ENCODE results near the gene ZNF341.

Gene ZNF341

DNA sequence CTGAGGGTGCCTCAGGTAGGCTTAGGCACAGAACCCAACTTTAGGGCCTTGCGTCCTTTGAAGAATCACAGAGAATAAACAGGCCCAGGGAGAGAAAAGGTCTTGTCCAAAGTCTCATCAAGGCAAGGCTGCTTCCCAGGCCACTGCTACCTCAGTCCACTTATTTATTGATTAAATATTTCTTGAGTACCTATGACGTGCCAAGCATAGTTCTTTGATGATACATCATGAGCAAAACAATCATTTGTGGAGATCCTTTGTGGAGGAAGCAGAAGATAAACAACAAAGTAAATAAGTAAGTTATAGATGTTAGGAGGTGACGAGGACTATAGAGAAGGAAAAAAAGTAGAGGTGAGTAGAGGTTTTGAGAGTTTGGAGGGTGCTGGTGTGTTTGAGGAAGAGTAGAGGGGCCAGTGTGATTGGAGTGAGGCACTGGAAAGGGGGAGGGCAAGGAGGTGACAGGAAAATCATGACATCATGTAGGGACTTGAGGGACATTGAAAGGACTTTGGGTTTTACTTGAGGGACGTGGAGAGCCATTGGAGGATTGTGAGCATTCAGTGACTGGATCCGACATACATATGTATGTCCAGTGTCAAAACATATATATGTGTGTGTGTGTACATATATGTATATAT, 65.2 kb downstream of the ZNF341 start:
- no peak for DNase-seq

DNA sequence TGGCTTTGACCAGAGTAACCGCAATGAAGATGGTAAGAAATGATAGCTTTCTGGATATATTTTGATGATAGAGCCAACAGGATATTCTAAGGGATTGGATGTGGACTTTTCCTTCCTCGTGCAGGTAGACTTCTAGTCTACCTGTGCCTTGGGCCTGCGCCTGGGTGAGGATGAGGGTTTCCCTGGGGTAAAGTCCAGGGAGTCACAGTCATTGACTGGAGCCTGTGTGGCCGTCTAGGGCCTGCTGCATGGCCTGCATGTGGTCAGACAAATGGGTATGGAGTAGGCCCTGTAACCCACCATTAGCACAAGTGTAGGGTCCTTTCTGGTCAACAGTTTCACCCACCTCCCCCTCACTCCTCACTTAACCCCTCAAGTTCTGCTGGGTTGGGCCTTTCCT, 66.6 kb downstream of the ZNF341 start:
- DNase-seq: no peak

DNA sequence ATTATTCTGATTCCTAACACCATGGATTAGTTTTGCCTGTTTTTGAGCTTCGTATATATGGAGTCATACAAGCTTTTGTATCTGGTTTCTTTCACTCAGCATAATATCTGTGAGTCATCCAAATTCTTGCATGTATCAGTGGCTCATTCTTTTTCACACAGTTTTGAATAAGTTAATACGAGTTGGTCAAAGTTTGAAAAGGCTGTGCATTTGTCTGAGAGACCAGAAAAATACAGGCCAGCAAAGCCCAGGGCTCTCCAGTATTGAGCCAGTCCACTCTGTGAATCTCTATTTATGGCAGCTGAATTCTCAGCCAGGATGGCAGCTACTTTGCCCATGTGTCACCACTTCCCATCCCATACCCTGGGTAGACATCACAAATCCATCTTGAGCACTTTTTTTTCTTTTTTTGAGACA, 72.1 kb downstream of the ZNF341 start:
- DNase-seq: no peak

DNA sequence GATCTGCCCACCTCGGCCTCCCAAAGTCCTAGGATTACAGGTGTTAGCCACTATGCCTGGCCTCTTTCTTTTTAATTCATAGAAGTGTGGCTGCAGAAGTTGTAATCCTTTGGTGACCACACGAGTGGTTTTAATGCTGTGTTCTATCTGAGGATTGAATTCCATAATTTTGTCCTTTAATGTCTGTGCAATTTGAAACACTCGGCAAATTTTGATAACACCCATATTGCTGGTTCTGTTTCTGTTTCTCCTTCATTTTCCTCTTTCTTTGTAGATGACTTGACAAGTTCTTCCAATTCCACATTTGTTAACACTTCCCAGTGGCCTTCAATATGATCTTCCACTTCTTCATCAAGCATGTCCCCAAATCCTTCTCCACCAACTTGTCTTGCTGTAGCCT, 76.6 kb downstream of the ZNF341 start:
- no peak for DNase-seq

DNA sequence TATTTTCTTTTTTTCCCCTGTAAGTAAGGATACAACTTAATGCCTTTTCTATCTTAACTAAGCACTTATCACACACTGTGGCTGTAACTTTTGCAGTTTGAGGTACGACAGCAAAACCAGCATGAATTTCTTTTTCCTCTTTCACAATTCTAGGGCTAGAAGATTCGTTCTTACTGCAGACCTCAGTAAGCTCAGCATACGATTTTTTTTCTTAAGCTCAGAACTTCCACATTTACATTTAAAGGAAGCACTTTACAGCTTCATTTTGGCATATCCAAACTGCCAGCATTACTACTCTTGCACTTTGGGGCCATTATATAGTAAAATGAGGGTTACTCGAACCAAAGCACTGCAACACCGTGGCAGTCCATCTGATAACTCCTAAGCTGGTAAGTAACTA, 78.5 kb downstream of the ZNF341 start:
- DNase-seq: no peak

DNA sequence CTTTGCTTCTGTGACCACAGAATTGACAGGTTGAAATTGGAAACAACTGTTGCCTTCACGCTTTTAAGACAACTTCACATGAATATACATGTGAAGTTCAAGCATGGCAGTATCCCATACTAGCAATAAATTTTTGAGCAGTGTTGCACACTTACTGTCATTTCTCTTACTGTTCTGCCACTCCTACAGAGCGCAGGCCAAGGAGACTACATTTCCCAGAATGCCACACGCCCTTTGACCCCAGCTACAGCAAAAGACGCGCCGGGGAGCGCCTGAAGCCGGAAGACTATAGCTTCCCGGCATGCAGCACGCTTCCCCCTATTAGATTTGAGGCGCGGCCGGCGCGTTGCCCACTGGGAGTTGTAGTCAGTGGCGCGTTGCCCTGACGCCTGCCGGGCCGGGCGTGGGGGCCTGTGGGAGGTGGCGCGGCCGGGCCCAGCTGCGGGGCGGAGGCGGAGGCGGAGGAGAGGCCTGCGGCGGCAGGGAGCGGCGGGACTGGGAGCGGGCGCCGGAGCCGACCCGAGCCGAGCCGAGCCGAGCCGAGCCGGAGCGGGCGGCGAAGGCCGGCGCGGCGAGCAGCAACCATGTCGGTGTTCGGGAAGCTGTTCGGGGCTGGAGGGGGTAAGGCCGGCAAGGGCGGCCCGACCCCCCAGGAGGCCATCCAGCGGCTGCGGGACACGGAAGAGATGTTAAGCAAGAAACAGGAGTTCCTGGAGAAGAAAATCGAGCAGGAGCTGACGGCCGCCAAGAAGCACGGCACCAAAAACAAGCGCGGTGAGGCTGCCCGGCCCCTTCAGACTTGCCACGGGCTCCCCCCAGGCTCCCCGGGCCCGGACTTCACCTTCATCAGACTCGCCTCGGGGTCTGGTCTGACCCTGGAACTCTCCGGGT, 79.3 kb downstream of the ZNF341 start, which contains the start of gene CHMP4B:
Gene CHMP4B, plus strand, starts transcription at position 464 of the 891 bp plus-strand sequence. Its CDS starts 121 bp downstream, at position 585.
- DNase-seq: peak; percentile 98

DNA sequence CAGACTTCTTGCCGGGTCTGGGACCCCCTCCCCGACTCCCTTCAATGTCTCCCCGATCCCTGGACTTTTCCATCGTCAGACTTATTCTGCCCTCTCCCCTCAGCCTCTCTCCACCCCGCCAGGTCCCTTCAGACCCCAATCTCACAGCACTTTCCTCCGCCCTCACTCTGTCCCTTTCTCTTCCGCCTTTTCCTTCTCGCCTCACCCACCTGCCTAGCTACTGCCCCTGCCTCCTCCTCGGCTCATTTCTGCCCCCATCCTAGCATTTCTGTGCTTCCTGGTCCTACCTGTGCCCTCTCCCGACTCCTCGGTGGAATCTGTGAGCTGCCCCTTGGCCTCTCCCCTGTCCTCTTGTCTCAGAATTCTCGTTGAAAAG, 80.0 kb downstream of the ZNF341 start:
- DNase-seq: peak in 1 of 2 experiments; percentile 19

DNA sequence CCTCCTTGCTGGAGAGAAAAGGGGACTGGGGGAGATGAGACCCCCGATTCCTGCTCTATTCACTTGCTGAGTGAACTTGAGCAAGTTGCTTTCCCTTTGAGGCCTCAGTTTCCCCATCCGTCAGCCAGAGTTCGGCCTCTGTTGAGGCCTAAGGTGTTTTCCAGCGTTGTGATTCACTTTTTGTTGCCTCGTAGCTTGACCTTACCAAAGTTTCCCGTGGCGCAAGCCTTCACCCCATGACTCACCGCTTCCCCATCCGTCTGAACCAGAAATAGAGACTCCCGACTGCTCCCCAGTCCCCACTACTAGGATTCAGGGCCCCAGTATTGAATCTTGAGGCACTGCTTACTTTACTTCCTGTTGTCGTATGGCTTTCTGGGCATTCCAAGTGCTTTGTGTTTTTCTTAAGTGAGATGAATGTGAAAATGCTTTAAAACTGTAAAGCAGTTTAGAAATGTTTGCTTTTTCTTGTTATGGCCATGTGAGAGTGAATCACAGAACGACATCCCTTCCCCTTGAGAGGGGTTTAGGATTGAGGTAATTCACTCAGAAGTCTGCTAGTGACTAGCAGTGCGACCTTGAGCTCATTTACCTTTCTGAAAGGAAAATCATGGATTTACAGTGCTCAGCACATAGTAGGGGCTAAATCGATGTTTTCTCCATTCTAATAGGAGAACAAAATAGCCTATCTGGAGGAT, 80.5 kb downstream of the ZNF341 start:
- DNase-seq: no peak

DNA sequence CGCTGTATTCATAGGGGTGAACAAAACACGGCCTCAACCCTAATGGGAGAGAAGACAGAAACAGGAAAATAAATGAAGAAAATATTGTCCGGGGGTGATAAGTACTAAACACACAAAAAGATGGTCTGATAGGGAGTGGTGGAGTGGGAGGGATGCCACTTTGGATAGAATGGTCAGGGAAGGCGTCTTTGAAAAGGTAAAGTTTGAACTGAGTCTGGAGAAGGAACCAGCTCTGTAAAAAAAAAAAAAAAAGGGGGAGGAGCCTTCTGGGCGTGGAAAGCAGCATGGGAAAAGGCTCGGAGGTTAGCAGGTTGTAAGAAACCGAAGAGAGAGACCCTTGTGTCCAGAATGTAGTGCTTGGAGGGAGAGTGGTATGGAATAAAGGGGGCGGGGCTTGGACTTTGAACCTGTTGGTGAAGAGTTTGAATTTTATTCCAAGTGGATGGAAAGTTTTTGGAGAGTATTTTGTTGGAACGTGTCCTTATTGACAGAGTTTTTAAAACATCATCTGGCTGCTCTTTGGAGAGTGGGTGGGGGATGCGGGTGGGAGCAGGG, 81.2 kb downstream of the ZNF341 start:
- no peak for DNase-seq

DNA sequence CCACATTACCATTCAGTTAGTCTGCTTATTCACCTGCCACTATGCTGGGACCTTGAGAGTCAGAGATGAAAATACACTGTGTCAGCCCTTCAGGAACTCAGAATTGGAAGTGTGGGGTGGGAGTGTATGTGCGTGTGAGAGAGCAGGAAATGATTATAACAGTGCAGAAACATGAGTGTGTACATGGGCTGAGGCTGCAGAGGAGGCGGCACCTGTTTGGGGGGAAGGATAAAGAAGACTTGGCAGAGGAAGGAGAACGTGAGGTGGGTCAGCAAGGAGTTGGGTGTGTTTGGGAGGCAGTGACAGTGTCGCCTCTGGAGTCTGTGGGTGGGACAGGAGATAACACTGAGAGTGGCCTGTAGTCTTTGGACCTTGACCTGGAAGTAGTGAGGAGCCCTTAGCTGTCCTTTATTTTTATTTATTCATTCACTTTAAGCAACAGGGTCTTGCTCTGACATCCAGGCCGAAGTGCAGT, 82.5 kb downstream of the ZNF341 start:
- no peak for DNase-seq

DNA sequence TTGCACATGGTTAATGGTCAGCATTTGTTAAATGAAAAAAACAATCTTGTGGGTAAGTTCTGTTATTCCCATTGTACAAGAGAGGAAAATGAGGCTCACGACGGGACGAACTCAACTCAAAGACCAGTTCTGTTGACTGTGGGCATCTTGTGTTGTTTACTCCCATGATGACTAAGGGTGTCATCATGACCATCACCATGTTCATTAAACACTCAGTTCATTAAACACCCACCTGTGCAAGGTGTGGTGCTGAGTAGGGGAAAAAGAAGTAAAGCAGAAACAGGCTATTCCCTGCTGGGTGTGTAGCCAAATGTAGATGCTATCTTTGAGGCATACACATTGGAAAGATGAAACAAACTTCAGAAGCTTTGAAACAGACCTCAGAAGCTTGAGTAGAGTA, 83.9 kb downstream of the ZNF341 start:
- no peak for DNase-seq

DNA sequence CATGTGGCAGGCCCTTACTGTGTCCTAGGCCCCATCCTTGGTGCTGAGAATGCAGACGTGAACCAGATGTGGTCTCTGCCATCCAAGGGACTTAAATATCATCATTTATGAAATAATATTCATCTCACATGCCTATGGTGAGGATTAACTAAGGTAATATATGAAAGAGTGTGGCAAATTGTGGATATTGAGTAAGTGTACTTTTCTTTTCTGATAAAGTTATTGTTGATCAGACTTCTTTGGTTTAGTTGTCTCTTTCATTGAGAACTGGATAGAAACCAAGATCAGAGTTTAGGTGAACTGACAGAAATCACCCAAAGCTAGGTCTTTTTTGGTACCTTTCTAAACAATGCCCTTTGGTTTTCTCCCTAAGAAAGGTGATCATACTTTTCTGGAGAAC, 84.4 kb downstream of the ZNF341 start:
- DNase-seq: no peak

DNA sequence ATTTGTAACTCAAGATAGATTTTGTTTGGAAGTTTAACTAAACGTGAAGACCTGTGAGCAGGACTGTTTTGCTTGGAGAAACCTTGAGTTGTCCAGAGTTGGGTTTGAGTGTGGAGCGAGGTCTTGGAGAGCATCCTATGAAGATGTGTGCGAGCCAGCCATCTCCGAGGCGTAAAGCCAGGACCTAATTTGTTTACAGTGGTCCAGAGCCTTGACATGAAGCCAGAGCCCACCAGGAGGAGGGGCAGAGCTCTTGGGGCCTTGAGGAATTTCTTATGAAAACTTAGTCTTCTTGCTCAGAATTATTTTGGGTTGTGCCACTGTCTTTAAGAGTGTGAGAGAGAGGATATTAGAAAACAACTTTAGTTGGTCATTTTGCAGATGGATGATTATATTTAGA, 85.6 kb downstream of the ZNF341 start:
- no peak for DNase-seq

DNA sequence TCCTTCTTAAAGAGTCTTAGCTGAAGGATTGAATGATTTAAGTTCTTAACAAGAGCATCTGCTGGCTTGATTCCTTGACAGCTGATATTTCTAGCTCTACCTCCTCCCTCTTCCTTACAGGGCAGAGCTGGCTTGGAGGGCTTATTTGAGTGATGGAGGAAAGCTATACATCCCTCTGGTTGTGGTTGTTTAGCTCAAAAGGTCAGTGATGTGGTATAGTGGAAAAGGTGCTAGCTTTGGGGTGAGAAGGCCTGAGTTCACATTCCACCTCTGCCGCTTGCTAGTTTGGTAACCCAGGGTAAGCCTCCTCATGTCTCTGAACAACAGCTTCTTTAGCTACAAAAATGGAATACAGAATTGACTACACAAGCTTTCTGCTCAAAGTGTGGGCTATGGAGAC, 87.7 kb downstream of the ZNF341 start:
- DNase-seq: peak in 1 of 2 experiments; percentile 22

DNA sequence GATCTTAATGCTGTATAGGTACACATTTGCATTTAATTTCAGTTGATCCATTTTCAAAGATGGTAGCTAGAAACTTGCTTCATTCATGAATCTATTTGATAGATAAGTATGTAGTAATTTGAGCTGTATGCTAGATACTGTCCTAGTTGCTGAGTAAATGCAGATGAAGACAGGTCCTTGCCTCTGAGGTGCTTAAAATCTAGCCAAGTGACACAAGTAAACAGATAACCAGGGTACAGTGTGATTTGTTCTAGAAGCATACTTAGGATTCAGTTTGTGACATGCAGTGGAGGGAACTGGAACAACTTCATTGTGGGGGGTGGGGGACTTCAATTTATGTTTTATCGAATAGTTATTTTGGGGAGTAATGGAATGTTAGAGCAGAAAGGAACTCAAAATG, 88.6 kb downstream of the ZNF341 start:
- DNase-seq: no peak

DNA sequence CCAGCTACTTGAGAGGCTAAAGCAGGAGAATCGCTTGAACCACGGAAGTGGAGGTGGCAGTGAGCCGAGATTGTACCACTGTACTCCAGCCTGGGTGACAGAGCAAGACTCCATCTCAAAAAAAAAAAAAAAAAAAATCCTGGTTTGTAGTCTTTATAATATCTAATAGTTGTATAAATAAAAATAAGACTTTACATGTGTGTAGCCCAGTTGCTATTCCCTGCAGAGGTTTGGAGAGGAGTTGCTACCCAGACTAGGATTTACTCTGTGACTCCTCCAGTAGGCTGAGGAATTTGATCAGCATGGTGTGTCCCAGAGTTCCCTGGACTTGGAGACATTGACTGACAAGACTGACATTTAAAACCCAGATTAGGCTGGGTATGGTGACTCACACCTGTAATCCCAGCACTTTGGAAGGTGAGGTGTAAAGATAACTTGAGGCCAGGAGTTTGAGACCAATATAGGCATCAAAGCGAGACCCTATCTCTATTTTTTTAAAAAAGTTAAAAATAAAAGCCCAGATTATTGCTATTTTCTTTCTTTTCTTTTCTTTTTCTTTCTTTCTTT, 89.6 kb downstream of the ZNF341 start:
- no peak for DNase-seq

DNA sequence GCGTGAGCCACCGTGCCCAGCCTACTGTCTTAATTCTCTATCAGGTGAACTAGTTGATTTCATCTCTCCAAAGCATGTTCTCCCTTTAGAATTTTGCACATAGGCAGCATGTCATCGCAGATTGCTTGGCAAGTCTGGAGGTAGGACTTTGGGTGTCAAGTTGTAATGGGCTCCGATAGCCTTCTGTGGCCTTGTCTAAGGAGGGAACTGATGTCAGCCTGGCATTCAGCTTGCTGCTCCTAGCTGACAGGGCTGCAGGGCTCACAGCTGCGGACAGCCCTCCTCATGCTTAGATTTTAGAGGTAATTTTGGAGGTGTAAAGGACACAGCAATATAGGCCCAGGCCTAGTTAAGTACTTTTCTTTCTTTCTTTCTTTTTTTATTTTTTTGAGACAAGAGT, 90.6 kb downstream of the ZNF341 start:
- no peak for DNase-seq

DNA sequence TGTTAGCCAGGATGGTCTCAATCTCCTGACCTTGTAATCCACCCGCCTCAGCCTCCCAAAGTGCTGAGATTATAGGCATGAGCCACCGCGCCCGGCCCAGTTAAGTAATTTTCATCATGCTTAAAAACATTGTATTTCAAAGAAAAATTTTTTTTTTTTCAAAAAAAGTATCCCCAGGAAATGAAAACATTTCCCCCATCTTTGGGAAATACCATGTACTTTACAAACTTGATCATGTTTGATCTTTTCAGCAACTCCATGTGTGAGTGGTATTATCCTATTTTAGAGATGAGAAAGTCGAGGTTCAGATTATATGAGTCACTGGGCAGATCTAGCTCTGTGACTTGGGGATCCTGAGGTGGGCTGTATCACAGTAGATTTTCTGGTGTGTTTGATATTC, 91.2 kb downstream of the ZNF341 start:
- DNase-seq: no peak

DNA sequence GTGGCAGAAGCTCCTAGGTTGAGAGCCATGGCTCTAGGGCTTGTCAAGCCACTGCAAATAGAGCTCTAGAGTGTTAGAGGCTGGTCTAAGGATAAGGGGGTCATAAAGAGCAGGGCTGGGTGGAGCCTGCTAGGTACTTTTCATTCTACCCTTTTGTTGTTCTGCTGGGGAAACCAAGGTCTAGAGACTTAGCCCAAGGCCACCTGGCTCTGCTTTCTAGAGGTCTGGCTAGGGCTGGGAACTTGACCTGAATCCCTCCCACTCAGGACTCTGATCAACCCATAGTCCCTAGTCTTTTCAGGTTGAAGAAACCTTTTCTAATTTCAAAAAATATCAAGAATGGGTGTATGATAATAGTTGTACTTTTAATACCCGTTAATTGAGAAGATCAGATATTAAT, 93.1 kb downstream of the ZNF341 start:
- DNase-seq: no peak

DNA sequence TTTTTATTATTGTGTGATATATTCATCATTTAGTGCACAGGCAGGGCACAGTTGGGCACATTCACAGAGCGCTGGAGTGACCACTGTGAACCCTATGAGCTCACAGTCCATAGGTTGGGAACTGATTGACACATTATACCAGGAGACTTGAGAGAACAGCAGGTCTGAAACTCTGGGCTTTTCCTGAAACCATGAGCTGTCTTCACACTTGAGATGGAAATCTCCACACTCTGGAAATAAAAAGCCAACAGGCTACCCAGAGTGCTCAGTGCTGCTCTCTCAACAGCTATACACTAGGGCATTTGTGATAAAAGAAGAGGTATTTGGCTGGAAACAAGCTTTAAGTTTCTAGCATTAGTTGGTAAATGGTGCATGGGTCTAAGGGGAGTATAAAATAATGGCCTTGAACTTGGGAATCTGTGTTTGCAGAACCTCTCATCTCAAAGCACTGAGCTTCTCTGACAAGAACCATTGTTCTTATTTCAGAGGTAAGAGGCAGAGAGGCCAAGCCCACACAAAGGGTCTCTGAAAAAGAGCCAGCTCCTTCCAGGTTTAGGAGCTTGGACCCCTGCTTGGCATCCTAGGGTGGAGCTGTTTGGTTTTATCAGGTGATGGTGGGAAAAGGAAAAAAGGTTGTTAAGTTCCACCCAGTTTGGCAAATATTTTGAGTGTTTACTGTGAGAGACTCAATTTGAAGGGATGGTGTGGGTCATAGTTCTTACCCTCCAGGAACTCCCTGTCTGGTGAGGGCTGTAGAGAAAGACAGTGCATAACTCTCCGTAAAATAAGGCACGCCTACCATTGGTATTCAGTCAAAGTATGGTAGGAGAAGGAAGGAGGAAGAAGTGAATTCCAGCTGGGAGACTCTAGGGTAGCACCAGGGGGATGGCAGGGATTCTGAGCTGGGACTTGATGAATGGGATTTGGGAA, 93.8 kb downstream of the ZNF341 start:
- DNase-seq: no peak

DNA sequence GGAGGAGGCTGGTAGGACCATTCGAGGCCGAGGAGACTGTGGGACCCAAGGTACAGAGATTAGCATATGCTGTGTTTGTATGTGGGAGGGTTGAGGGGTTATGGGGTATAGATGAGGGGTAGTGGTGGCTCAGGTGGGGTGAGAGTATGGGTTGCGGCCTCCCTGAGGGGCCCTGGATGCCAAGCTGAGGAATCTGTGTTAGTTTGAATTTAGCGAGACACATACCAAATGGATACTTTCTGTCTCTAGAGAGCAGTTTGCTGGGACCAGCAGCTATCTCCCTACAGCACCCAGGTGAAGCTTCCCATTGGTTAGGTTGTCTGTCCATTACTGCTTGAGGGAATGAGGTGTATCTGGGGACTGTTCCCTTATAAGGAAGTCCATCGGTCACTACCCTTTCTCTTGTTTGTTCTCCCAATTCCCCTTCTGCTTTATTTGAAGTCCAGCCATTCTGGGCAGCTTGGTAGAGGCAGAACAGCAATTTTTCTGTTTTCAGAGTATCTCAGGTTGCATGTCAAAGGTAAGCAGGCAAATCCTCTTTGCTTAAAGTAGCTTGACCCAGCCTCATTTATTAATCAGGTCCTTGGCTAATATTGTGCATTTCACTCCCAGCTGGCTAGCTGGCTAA, 94.6 kb downstream of the ZNF341 start:
- DNase-seq: no peak
